Astrocyte of the cerebellum (primary cell): Measurements from ENCODE around the gene SNRNP25.

Experiments used
- DNase-seq: peaks from one replicate; pipeline ENCODE4 v3.0.0-alpha.2; 2011; ENCODE audit warnings: low read depth
- H3K4me3 ChIP-seq: 2 replicates; pipeline ENCODE4 v1.5.1; 2011; ENCODE audit warnings: mild to moderate bottlenecking, low read depth, low read length, moderate library complexity
- CTCF ChIP-seq: IDR thresholded peaks from 2 replicates; pipeline ENCODE4 v1.5.1; 2012; ENCODE audit warnings: low read length, low read depth, moderate library complexity, mild to moderate bottlenecking; ENCODE audit errors: missing control alignments
- in situ Hi-C: cut with HindIII; loops from 2 replicates; pipeline ENCODE4 v1.10.0; 2017; ENCODE audit warnings: low sequenced_read_pairs

The SNRNP25 gene

GRCh38 chr16:57711-58110 is 4.1 kb downstream of the SNRNP25 start:
- no peak overlapping the region for H3K4me3 ChIP-seq
- in situ Hi-C loops: no loop called here
- no peak for TF ChIP-seq CTCF
- no peak for DNase-seq

- no peak overlapping the region for H3K4me3 ChIP-seq
- in situ Hi-C loops: no loop called here
- no peak for DNase-seq
- no peak for TF ChIP-seq CTCF
Measured at GRCh38 chr16:58491-59439, 5.1 kb downstream of the SNRNP25 start.

- no peak for TF ChIP-seq CTCF
- in situ Hi-C loops: no loop called here
Measured at GRCh38 chr16:59440-60059, 5.9 kb downstream of the SNRNP25 start.

GRCh38 chr16:60166-60565 is 6.5 kb downstream of the SNRNP25 start:
- H3K4me3 ChIP-seq: no peak overlapping the region
- DNase-seq: no peak
- TF ChIP-seq CTCF: no peak
- in situ Hi-C loops: no loop called here

More at GRCh38 chr16:59440-60059, 5.9 kb downstream of the SNRNP25 start:
- H3K4me3 ChIP-seq: no peak overlapping the region
- no peak for DNase-seq

GRCh38 chr16:60929-61878 is 7.6 kb downstream of the SNRNP25 start:
- DNase-seq: no peak
- no peak overlapping the region for H3K4me3 ChIP-seq
- in situ Hi-C loops: no loop called here
- TF ChIP-seq CTCF: no peak

- in situ Hi-C loops: no loop called here
- H3K4me3 ChIP-seq: no peak overlapping the region
- no peak for DNase-seq
- no peak for TF ChIP-seq CTCF
Measured at GRCh38 chr16:61879-62281, 8.3 kb downstream of the SNRNP25 start.
